Measurements from ENCODE around the gene NPAS3. TPM values are rescaled to one million over a fixed set of nuclear protein-coding genes. Genes with fewer than 3 reads are reported as not detected.

The NPAS3 gene
- total and polyA plus RNA-seq, 5 donors from 2014 or later, result not detected

DNA sequence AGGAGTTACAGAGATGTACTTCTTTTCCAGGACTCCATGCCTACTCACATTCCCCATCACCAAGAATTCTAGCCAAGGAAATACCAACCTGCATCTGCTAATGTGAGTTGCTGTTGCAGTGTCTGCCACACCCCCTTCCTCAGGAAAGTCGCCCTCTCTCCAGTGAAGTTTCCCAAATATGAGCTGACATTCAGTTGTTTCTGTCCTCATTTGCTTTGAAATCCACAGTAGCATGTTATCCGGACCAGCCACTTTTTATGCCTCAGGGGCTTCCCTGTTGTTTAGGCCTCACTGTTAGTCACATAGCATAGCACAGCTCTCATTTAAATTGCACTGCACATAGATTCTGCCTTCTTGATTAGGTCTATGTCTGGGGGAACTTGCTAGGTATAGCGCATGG lies 799.8 kb downstream of the NPAS3 start:
- no peak overlapping the region for H3K27ac Mint-ChIP-seq

DNA sequence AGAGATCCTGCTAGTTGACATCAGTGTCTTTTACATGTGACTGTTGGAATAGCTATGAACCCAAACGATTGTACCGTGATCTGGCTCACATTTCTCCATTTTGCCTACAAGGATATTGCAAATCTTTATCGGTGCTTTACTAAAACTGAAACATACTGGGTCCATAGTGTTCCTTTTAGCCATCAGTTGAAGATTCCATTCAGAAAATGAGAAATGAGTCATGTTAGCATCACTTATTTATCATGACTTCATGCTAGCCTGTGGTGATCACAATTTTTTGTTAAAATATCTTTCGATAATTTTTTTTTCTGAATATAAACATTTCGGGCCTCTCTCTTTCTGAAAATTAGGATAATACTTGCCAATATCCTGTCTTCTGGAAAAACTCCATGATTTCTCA lies 801.9 kb downstream of the NPAS3 start:
- no peak overlapping the region for H3K4me3 ChIP-seq (ENCODE audit: low read depth, low read length)
- no peaks in the 10 kb centered on the region for H3K9me3 ChIP-seq (ENCODE audit: control insufficient read depth in 2 of 2, low read length in 2 of 2)
- H3K4me1 ChIP-seq (ENCODE audit: control insufficient read depth, insufficient read depth, low read length, poor library complexity, severe bottlenecking), result no peaks in the 10 kb centered on the region
- no peak overlapping the region for H3K27ac Mint-ChIP-seq
- ATAC-seq (ENCODE audit: low read depth in 2 of 2), result no peak
- no peaks in the 10 kb centered on the region for H3K36me3 Mint-ChIP-seq
- H3K4me3 Mint-ChIP-seq, result no peak overlapping the region
- no peak for DNase-seq
- H3K27me3 Mint-ChIP-seq, result peaks cover 7% of the 10 kb centered on the region
- no peaks in the 10 kb centered on the region for H3K27me3 ChIP-seq (ENCODE audit: control insufficient read depth, insufficient read depth, low read length)
- no peaks in the 10 kb centered on the region for H3K36me3 ChIP-seq (ENCODE audit: control insufficient read depth, insufficient read depth, low read length)
- H3K4me1 Mint-ChIP-seq, result no peaks in the 10 kb centered on the region
- peaks cover 0 to 6% (median 0%) of the 10 kb centered on the region in 7 donors for H3K9me3 Mint-ChIP-seq
- H3K27ac ChIP-seq (ENCODE audit: insufficient read depth, low read length, poor library complexity, severe bottlenecking), result no peak overlapping the region

More for the DNA sequence above, 799.8 kb downstream of the NPAS3 start:
- H3K27me3 ChIP-seq (ENCODE audit: control insufficient read depth, insufficient read depth, low read length), result no peaks in the 10 kb centered on the region
- DNase-seq (no peak), ATAC-seq (ENCODE audit: low read depth in 2 of 2) (no peak)
- no peak overlapping the region for H3K27ac ChIP-seq (ENCODE audit: insufficient read depth, low read length, poor library complexity, severe bottlenecking)
- no peak overlapping the region for H3K4me3 ChIP-seq (ENCODE audit: low read depth, low read length)
- peaks cover 0 to 2% (median 0%) of the 10 kb centered on the region in 7 donors for H3K9me3 Mint-ChIP-seq
- H3K4me1 ChIP-seq (ENCODE audit: control insufficient read depth, insufficient read depth, low read length, poor library complexity, severe bottlenecking), result no peaks in the 10 kb centered on the region
- H3K36me3 Mint-ChIP-seq, result no peaks in the 10 kb centered on the region
- no peaks in the 10 kb centered on the region for H3K9me3 ChIP-seq (ENCODE audit: control insufficient read depth in 2 of 2, low read length in 2 of 2)
- peaks cover 5% of the 10 kb centered on the region for H3K27me3 Mint-ChIP-seq
- H3K4me3 Mint-ChIP-seq, result no peak overlapping the region
- H3K36me3 ChIP-seq (ENCODE audit: control insufficient read depth, insufficient read depth, low read length), result no peaks in the 10 kb centered on the region
- H3K4me1 Mint-ChIP-seq, result no peaks in the 10 kb centered on the region

DNA sequence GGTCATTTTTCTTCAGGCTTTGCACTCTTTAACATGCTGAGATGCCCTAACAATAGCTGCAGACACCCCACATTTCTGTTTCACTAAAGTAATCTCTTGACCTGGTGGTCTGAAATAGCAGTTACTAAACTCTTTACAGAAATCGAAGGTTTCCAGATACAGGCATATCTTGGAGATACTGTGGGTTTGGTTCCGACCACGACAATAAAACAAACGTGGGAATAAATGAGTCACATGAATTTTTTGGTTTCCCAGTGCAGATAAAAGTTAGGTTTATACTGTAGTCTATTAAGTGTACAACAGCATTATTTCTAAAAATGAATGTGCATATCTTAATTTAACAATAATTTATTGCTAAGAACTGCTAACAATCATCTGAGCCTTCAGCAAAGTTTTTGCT lies 803.5 kb downstream of the NPAS3 start:
- H3K27ac Mint-ChIP-seq, result no peak overlapping the region
- Histone ChIP-seq H3K9me3 (ENCODE audit: control insufficient read depth in 2 of 2, low read length in 2 of 2) (no peaks in the 10 kb centered on the region), H3K36me3 (ENCODE audit: control insufficient read depth, insufficient read depth, low read length) (no peaks in the 10 kb centered on the region), H3K4me3 (ENCODE audit: low read depth, low read length) (no peak overlapping the region), H3K27ac (ENCODE audit: insufficient read depth, low read length, poor library complexity, severe bottlenecking) (no peak overlapping the region), H3K4me1 (ENCODE audit: control insufficient read depth, insufficient read depth, low read length, poor library complexity, severe bottlenecking) (no peaks in the 10 kb centered on the region), H3K27me3 (ENCODE audit: control insufficient read depth, insufficient read depth, low read length) (no peaks in the 10 kb centered on the region)
- H3K4me3 Mint-ChIP-seq, result no peak overlapping the region
- H3K36me3 Mint-ChIP-seq, result no peaks in the 10 kb centered on the region
- no peaks in the 10 kb centered on the region for H3K4me1 Mint-ChIP-seq
- H3K9me3 Mint-ChIP-seq, result peaks cover 0 to 6% (median 0%) of the 10 kb centered on the region in 7 donors
- ATAC-seq (ENCODE audit: low read depth in 2 of 2), result no peak
- DNase-seq, result no peak
- peaks cover 4% of the 10 kb centered on the region for H3K27me3 Mint-ChIP-seq

DNA sequence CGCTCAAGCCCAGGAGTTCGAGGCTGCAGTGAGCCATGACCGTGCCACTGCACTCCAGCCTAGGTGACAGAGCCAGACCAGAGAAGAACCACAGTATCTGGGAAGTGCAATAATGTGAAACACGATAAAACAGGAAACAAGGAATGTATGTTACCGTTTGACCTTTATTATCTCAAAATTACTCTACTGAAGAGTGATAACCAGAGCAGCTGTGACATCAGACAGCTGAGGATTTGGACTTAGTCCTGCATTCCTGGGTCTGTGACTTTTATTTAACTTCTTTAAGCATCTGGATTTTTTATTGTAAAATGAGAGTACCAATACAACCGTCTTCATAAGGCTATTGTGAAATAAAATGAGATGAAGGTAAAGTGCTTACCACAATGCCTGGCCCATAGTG lies 806.5 kb downstream of the NPAS3 start:
- Histone ChIP-seq H3K9me3 (ENCODE audit: control insufficient read depth in 2 of 2, low read length in 2 of 2) (no peaks in the 10 kb centered on the region), H3K4me1 (ENCODE audit: control insufficient read depth, insufficient read depth, low read length, poor library complexity, severe bottlenecking) (no peaks in the 10 kb centered on the region), H3K4me3 (ENCODE audit: low read depth, low read length) (no peak overlapping the region), H3K36me3 (ENCODE audit: control insufficient read depth, insufficient read depth, low read length) (no peaks in the 10 kb centered on the region), H3K27me3 (ENCODE audit: control insufficient read depth, insufficient read depth, low read length) (no peaks in the 10 kb centered on the region), H3K27ac (ENCODE audit: insufficient read depth, low read length, poor library complexity, severe bottlenecking) (no peak overlapping the region)
- Mint-ChIP-seq H3K36me3 (no peaks in the 10 kb centered on the region), H3K4me1 (no peaks in the 10 kb centered on the region), H3K27ac (no peak overlapping the region), H3K27me3 (peaks cover 4% of the 10 kb centered on the region), H3K4me3 (no peak overlapping the region), H3K9me3 (peaks cover 0 to 10% (median 2%) of the 10 kb centered on the region in 7 donors)
- ATAC-seq (ENCODE audit: low read depth in 2 of 2) (no peak), DNase-seq (no peak)

DNA sequence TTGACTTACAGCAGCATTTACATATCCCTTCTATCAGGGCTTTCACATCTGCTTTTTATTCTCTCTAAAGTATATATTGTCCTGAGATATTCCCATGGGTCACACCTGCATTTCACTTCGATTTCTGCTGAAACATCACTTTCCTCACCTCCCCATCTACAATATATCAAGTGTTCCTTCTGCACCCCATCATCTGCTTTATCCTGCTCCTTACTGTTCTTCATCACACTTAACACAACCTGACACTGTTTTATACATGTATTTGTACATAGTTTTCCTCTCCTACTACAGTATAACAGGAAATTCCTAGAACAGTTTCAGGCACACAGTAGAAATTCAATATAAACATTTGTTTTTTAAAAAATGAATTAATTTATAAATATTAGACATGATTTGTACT lies 809.1 kb downstream of the NPAS3 start:
- H3K36me3 Mint-ChIP-seq, result no peaks in the 10 kb centered on the region
- no peak for DNase-seq
- H3K4me3 Mint-ChIP-seq, result no peak overlapping the region
- no peak for ATAC-seq (ENCODE audit: low read depth in 2 of 2)
- peaks cover 0 to 10% (median 2%) of the 10 kb centered on the region in 7 donors for H3K9me3 Mint-ChIP-seq
- H3K4me1 Mint-ChIP-seq, result no peaks in the 10 kb centered on the region
- H3K27ac Mint-ChIP-seq, result no peak overlapping the region
- peaks cover 4% of the 10 kb centered on the region for H3K27me3 Mint-ChIP-seq
- Histone ChIP-seq H3K9me3 (ENCODE audit: control insufficient read depth in 2 of 2, low read length in 2 of 2) (no peaks in the 10 kb centered on the region), H3K27me3 (ENCODE audit: control insufficient read depth, insufficient read depth, low read length) (no peaks in the 10 kb centered on the region), H3K4me3 (ENCODE audit: low read depth, low read length) (no peak overlapping the region), H3K4me1 (ENCODE audit: control insufficient read depth, insufficient read depth, low read length, poor library complexity, severe bottlenecking) (no peaks in the 10 kb centered on the region), H3K36me3 (ENCODE audit: control insufficient read depth, insufficient read depth, low read length) (no peaks in the 10 kb centered on the region), H3K27ac (ENCODE audit: insufficient read depth, low read length, poor library complexity, severe bottlenecking) (no peak overlapping the region)

DNA sequence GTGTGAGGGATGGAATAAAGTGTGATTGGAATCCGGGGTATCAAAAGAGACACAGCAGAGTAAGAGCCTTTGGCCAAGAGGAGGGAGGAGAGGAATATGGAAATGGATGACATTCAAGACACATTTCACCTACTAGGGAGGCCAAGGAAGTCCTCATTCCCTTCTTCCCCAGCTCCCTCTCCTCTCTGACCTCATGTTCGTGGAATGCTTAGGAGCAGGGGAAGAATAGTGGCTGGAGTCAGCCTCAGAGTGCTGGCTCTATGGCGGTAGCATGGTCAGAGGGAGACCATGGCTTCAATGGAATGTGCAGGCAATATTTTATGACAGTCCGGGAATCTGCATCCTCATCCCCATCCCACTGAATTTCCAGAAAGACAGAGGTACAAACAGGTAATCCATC lies 815.6 kb downstream of the NPAS3 start:
- H3K4me3 ChIP-seq (ENCODE audit: low read depth, low read length), result no peak overlapping the region
- H3K4me1 ChIP-seq (ENCODE audit: control insufficient read depth, insufficient read depth, low read length, poor library complexity, severe bottlenecking), result no peaks in the 10 kb centered on the region
- H3K27me3 Mint-ChIP-seq, result no peaks in the 10 kb centered on the region
- no peaks in the 10 kb centered on the region for H3K4me1 Mint-ChIP-seq
- H3K27ac ChIP-seq (ENCODE audit: insufficient read depth, low read length, poor library complexity, severe bottlenecking), result no peak overlapping the region
- ATAC-seq (ENCODE audit: low read depth in 2 of 2), result no peak
- no peak for DNase-seq
- H3K4me3 Mint-ChIP-seq, result no peak overlapping the region
- no peak overlapping the region for H3K27ac Mint-ChIP-seq
- H3K36me3 Mint-ChIP-seq, result no peaks in the 10 kb centered on the region
- H3K9me3 Mint-ChIP-seq, result peaks cover 0 to 4% (median 0%) of the 10 kb centered on the region in 7 donors
- peaks cover 2% of the 10 kb centered on the region for H3K27me3 ChIP-seq (ENCODE audit: control insufficient read depth, insufficient read depth, low read length)
- no peaks in the 10 kb centered on the region for H3K36me3 ChIP-seq (ENCODE audit: control insufficient read depth, insufficient read depth, low read length)
- no peaks in the 10 kb centered on the region for H3K9me3 ChIP-seq (ENCODE audit: control insufficient read depth in 2 of 2, low read length in 2 of 2)

DNA sequence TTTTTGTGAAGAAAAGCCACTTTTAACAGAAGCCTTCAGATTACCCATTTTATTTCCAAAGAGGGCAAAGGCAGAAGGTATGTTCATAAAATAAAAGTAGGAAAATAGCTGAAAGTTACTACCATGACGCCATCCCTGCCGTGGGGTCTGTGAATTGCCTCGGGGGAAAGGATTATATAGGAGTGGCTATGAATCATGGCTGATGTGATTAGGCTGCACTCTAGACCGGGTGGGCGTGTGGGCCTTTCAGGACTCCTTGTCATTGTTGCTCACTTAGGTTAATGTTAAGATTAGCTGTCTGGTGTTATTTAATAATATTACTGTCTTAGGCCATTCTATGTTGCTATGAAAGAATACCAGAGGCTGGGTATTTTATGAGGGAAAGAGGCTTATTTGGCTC lies 816.7 kb downstream of the NPAS3 start:
- Histone ChIP-seq H3K27ac (ENCODE audit: insufficient read depth, low read length, poor library complexity, severe bottlenecking) (no peak overlapping the region), H3K4me1 (ENCODE audit: control insufficient read depth, insufficient read depth, low read length, poor library complexity, severe bottlenecking) (no peaks in the 10 kb centered on the region), H3K9me3 (ENCODE audit: control insufficient read depth in 2 of 2, low read length in 2 of 2) (no peaks in the 10 kb centered on the region), H3K27me3 (ENCODE audit: control insufficient read depth, insufficient read depth, low read length) (peaks cover 2% of the 10 kb centered on the region), H3K4me3 (ENCODE audit: low read depth, low read length) (no peak overlapping the region), H3K36me3 (ENCODE audit: control insufficient read depth, insufficient read depth, low read length) (no peaks in the 10 kb centered on the region)
- DNase-seq, result no peak
- no peaks in the 10 kb centered on the region for H3K36me3 Mint-ChIP-seq
- H3K4me1 Mint-ChIP-seq, result no peaks in the 10 kb centered on the region
- no peak overlapping the region for H3K27ac Mint-ChIP-seq
- no peak overlapping the region for H3K4me3 Mint-ChIP-seq
- ATAC-seq (ENCODE audit: low read depth in 2 of 2), result no peak
- no peaks in the 10 kb centered on the region for H3K27me3 Mint-ChIP-seq
- H3K9me3 Mint-ChIP-seq, result peaks cover 0 to 7% (median 0%) of the 10 kb centered on the region in 7 donors

DNA sequence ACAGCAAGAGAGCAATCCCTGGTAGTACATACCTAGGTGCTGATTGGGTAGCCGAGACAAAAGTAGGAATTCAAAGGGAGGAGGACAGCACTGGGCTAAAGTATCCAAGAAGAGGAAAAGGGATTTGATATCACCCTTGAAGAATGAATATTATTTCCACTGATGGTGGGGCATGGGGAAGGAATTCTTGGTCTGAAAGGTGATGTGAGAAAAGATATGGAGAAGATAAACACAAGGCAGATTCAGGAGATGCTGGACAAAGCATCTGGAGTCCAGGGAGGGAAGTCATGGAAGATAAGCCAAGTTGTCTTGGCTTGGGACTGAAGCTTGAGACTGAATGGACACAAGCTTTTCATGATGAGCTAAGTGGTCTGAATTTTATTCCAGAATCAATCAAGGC lies 818.2 kb downstream of the NPAS3 start:
- no peak overlapping the region for H3K27ac Mint-ChIP-seq
- Histone ChIP-seq H3K36me3 (ENCODE audit: control insufficient read depth, insufficient read depth, low read length) (no peaks in the 10 kb centered on the region), H3K9me3 (ENCODE audit: control insufficient read depth in 2 of 2, low read length in 2 of 2) (no peaks in the 10 kb centered on the region), H3K27ac (ENCODE audit: insufficient read depth, low read length, poor library complexity, severe bottlenecking) (no peak overlapping the region), H3K4me3 (ENCODE audit: low read depth, low read length) (no peak overlapping the region), H3K27me3 (ENCODE audit: control insufficient read depth, insufficient read depth, low read length) (peaks cover 2% of the 10 kb centered on the region), H3K4me1 (ENCODE audit: control insufficient read depth, insufficient read depth, low read length, poor library complexity, severe bottlenecking) (no peaks in the 10 kb centered on the region)
- H3K9me3 Mint-ChIP-seq, result peaks cover 0 to 3% (median 0%) of the 10 kb centered on the region in 7 donors
- no peaks in the 10 kb centered on the region for H3K4me1 Mint-ChIP-seq
- no peak overlapping the region for H3K4me3 Mint-ChIP-seq
- DNase-seq (no peak), ATAC-seq (ENCODE audit: low read depth in 2 of 2) (no peak)
- no peaks in the 10 kb centered on the region for H3K36me3 Mint-ChIP-seq
- no peaks in the 10 kb centered on the region for H3K27me3 Mint-ChIP-seq

Measured in CD4-positive, CD25-positive, alpha-beta regulatory T cell (primary cell).